ENCODE measurements around the gene LRTM2. TPM values are rescaled to one million over a fixed set of nuclear protein-coding genes. Genes with fewer than 3 reads are reported as not detected.

Gene LRTM2
- total and polyA plus RNA-seq, 9 of the 15 experiments (the other 6 are each of a cell fraction or from before 2014, with no cell fraction given): 0.09 TPM; not detected in 8

DNA sequence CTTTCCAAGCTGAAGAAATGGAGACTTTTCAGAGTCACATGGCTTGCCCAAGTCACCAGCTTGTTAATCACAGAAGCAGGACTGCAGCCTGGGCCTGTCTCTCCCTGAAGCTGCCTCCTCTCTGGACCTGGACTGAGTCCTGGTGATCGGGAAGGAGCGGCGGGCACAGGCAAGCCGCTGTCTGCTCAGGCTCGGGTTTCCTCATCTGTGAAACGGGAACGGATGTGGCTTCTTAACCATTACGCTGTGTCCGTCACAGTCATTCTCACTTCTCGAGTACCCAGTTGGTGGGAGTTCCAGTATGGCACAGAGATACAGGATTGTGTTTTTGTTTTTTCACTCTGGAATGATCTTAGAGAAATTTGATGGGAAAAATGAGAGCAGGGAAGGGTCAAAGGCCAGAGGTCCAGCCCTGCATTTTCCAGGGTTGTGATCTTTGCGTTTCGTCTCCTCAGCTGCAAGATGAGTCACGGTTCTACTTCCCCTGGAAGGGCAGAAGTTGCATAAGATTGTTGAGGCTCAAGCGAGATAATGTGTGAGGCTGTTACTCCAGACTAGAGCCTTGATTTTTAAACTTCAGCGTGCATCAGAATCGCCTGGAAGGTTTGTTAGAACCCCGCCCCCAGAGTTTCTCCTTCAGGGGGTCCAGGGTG, 7.6 kb upstream of the LRTM2 start (continued):
- TF ChIP-seq ZBTB5 (IDR thresholded peaks at IDR 0.05) (no peak), ZNF282 (CRISPR knock-in tag; IDR thresholded peaks at IDR 0.05) (no peak), SPI1 (IDR thresholded peaks at IDR 0.05; ENCODE audit: borderline replicate concordance, low read depth, low read length) (peak; percentile 52), DMBX1 (CRISPR knock-in tag; IDR thresholded peaks at IDR 0.05; ENCODE audit: borderline replicate concordance) (no peak), CBFA2T2 (conservative IDR thresholded peaks at IDR 0.05) (peak; percentile 64), MAFG (tag; conservative IDR thresholded peaks at IDR 0.05) (0 out of 2 replicates have a peak, but pooled peaks have one; percentile 12), ATF3 (IDR thresholded peaks at IDR 0.05) (peak; percentile 94), ATF3 (CRISPR knock-in tag; conservative IDR thresholded peaks at IDR 0.05) (no peak), GTF2E2 (tag; IDR thresholded peaks at IDR 0.05) (no peak), ETV5 (CRISPR knock-in tag; IDR thresholded peaks at IDR 0.05; ENCODE audit: low read depth) (peak; percentile 70; the same call in 1 of the 2 replicates), FOXA1 (IDR thresholded peaks at IDR 0.05; ENCODE audit: borderline replicate concordance) (no peak), HMG20A (CRISPR knock-in tag; conservative IDR thresholded peaks at IDR 0.05) (no peak), FOXA3 (CRISPR knock-in tag; conservative IDR thresholded peaks at IDR 0.05 in 1 of 2, IDR thresholded peaks at IDR 0.05 in 1 of 2) (no peak)
- TF ChIP-seq, protein P1, sequence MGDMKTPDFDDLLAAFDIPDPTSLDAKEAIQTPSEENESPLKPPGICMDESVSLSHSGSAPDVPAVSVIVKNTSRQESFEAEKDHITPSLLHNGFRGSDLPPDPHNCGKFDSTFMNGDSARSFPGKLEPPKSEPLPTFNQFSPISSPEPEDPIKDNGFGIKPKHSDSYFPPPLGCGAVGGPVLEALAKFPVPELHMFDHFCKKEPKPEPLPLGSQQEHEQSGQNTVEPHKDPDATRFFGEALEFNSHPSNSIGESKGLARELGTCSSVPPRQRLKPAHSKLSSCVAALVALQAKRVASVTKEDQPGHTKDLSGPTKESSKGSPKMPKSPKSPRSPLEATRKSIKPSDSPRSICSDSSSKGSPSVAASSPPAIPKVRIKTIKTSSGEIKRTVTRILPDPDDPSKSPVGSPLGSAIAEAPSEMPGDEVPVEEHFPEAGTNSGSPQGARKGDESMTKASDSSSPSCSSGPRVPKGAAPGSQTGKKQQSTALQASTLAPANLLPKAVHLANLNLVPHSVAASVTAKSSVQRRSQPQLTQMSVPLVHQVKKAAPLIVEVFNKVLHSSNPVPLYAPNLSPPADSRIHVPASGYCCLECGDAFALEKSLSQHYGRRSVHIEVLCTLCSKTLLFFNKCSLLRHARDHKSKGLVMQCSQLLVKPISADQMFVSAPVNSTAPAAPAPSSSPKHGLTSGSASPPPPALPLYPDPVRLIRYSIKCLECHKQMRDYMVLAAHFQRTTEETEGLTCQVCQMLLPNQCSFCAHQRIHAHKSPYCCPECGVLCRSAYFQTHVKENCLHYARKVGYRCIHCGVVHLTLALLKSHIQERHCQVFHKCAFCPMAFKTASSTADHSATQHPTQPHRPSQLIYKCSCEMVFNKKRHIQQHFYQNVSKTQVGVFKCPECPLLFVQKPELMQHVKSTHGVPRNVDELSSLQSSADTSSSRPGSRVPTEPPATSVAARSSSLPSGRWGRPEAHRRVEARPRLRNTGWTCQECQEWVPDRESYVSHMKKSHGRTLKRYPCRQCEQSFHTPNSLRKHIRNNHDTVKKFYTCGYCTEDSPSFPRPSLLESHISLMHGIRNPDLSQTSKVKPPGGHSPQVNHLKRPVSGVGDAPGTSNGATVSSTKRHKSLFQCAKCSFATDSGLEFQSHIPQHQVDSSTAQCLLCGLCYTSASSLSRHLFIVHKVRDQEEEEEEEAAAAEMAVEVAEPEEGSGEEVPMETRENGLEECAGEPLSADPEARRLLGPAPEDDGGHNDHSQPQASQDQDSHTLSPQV (IDR thresholded peaks at IDR 0.05): no peak
- TF ChIP-seq, protein P2, sequence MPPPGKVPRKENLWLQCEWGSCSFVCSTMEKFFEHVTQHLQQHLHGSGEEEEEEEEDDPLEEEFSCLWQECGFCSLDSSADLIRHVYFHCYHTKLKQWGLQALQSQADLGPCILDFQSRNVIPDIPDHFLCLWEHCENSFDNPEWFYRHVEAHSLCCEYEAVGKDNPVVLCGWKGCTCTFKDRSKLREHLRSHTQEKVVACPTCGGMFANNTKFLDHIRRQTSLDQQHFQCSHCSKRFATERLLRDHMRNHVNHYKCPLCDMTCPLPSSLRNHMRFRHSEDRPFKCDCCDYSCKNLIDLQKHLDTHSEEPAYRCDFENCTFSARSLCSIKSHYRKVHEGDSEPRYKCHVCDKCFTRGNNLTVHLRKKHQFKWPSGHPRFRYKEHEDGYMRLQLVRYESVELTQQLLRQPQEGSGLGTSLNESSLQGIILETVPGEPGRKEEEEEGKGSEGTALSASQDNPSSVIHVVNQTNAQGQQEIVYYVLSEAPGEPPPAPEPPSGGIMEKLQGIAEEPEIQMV (tag; conservative IDR thresholded peaks at IDR 0.05; ENCODE audit: low read depth): no peak
- TF ChIP-seq, protein P3, sequence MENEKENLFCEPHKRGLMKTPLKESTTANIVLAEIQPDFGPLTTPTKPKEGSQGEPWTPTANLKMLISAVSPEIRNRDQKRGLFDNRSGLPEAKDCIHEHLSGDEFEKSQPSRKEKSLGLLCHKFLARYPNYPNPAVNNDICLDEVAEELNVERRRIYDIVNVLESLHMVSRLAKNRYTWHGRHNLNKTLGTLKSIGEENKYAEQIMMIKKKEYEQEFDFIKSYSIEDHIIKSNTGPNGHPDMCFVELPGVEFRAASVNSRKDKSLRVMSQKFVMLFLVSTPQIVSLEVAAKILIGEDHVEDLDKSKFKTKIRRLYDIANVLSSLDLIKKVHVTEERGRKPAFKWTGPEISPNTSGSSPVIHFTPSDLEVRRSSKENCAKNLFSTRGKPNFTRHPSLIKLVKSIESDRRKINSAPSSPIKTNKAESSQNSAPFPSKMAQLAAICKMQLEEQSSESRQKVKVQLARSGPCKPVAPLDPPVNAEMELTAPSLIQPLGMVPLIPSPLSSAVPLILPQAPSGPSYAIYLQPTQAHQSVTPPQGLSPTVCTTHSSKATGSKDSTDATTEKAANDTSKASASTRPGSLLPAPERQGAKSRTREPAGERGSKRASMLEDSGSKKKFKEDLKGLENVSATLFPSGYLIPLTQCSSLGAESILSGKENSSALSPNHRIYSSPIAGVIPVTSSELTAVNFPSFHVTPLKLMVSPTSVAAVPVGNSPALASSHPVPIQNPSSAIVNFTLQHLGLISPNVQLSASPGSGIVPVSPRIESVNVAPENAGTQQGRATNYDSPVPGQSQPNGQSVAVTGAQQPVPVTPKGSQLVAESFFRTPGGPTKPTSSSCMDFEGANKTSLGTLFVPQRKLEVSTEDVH (IDR thresholded peaks at IDR 0.05; ENCODE audit: low read depth, partially characterized antibody): no peak

Measured in K562 (cell line).